ENCODE results near the gene PRICKLE2.

- TF ChIP-seq REST (IDR thresholded peaks at IDR 0.05; ENCODE audit: insufficient read depth in 1 of 2, low read depth in 2 of 2, low read length in 2 of 2) (no peak), POLR2AphosphoS5 (IDR thresholded peaks at IDR 0.05; ENCODE audit: low read depth, low read length) (no peak)
These were observed 34.5 kb downstream of the PRICKLE2 start for GRCh38 chr3:64190517-64191515.

Data from PFSK-1 (cell line).